Lower leg skin (tissue), 4 donors: ENCODE measurements around the gene ZNF300. TPM values are rescaled to one million over a fixed set of nuclear protein-coding genes. Genes with fewer than 3 reads are reported as not detected.
"Not testable (repeated sequence)": the region's sequence is repeated elsewhere in the genome, so short reads cannot be mapped to it uniquely, and the experiment has no call there.

ENCODE experiments used
- DNase-seq, 2 donors: peaks; one replicate each; pipeline ENCODE4 v3.0.0-alpha.2; 2019; ENCODE audit warnings: low spot score in 2 of 2
- H3K4me3 ChIP-seq: fragments of 200-600 bp; sonication (generic); 2 replicates; pipeline ENCODE4 v1.5.1; 2017; ENCODE audit warnings: mild to moderate bottlenecking, low read depth; ENCODE audit not compliant: poor library complexity, severe bottlenecking
- CTCF ChIP-seq, 3 donors: fragments of 450-650 bp; IDR thresholded peaks; one replicate each; pipeline ENCODE4 v1.5.1; 2016; ENCODE audit warnings: antibody characterized with exemption in 3 of 3, mild to moderate bottlenecking in 3 of 3, moderate library complexity in 2 of 3
- POLR2A ChIP-seq, 2 donors: fragments of 450-650 bp; IDR thresholded peaks; one replicate each; pipeline ENCODE4 v1.6.1; 2016 to 2017; ENCODE audit warnings: antibody characterized with exemption in 2 of 2, mild to moderate bottlenecking in 1 of 2, moderate library complexity in 1 of 2
- WGBS, 2 donors: methylation state at CpG; one replicate each; pipeline ENCODE4 v1.1.5; 2018; 5-methylcytosine and 5-hydroxymethylcytosine counted together
- intact Hi-C: fragments of 100-400 bp; cut with DNase I; formaldehyde crosslinking; loops from one replicate; pipeline ENCODE4 v1.15.0; 2023; ENCODE audit warnings: low total_unique reads
- total RNA-seq, 4 donors: library from RNA; depleted of rRNA; stranded (reverse); fragments of >200 nt; gene quantifications; one replicate each; pipeline ENCODE4 v1.1.0, GENCODE V29; 2016

Gene ZNF300
- total RNA-seq, 4 donors from 2014 or later: 0.80 to 1.8 (median 1.4) TPM

GRCh38 chr5:150851039-150851438, 53.7 kb downstream of the ZNF300 start:
- intact Hi-C loops: no loop called here
- no peak for TF ChIP-seq POLR2A (IDR thresholded peaks at IDR 0.05)
- TF ChIP-seq CTCF (IDR thresholded peaks at IDR 0.05): no peak
- no peak overlapping the region for H3K4me3 ChIP-seq
- DNase-seq: no peak
- WGBS, 2 donors: 67 to 68% methylated on average over 3 of the region's 3 CpGs

DNA sequence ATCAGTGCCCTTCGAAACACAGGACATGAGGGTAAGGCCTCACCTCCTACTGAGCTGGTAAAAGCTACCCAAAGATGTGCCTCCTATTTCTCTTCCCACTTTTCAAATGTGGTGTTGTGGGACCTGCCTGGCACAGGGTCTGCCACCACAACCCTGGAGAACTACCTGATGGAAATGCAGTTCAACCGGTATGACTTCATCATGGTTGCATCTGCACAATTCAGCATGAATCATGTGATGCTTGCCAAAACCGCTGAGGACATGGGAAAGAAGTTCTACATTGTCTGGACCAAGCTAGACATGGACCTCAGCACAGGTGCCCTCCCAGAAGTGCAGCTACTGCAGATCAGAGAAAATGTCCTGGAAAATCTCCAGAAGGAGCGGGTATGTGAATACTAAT, 56.5 kb downstream of the ZNF300 start:
- H3K4me3 ChIP-seq: no peak overlapping the region
- TF ChIP-seq CTCF (IDR thresholded peaks at IDR 0.05) (no peak), POLR2A (IDR thresholded peaks at IDR 0.05) (no peak)
- whole genome bisulfite sequencing, 2 donors: 61 to 68% methylated on average over 4 of the region's 4 CpGs
- DNase-seq: no peak
- intact Hi-C loops: no loop called here

- TF ChIP-seq CTCF (IDR thresholded peaks at IDR 0.05) (no peak), POLR2A (IDR thresholded peaks at IDR 0.05) (no peak)
- DNase-seq: no peak
- intact Hi-C loops: no loop called here
- 43 to 53% methylated on average over 5 of the region's 5 CpGs for WGBS, 2 donors
- H3K4me3 ChIP-seq: no peak overlapping the region
These were observed 57.5 kb downstream of the ZNF300 start for GRCh38 chr5:150847334-150847695.

DNA sequence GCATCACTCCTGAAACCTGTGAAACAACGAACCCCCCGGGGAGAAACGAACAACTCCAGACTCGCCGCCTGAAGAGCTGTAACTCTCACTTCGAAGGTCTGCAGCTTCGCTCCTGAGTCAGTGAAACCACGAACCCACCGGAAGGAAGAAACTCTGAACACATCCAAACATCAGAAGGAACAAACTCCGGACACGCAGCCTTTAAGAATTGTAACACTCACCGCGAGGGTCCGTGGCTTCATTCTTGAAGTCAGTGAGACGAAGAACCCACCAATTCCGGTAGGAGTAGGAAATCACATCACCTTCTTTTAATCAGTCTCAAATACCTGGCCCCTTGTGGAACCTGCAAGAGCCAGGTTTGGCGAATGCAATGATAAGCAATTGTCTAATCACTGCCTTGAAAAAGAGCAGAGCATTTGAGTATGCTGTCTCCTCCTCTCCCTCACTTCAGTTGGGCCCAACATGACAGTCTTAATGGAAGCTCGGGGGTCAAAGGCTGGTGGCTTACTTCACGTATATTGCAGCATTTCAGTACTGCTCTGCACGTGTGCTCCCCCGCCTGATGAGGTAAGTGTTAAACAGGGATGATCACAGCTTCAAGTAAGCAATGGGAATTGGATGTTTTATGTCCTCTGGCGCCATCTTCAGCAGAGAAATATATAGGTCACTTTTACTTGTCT, 58.0 kb downstream of the ZNF300 start:
- WGBS, 2 donors: 52 to 54% methylated on average over 22 of the region's 22 CpGs
- peak in 1 of 3 donors; percentile 19 for TF ChIP-seq CTCF (IDR thresholded peaks at IDR 0.05)
- no peak for TF ChIP-seq POLR2A (IDR thresholded peaks at IDR 0.05)
- peak in 1 of 2 donors; percentile 59 for DNase-seq
- no peak overlapping the region for H3K4me3 ChIP-seq
- intact Hi-C loops: no loop called here

- H3K4me3 ChIP-seq, intact Hi-C loops, DNase-seq: not testable (repeated sequence)
- 70 to 79% methylated on average over 3 of the region's 3 CpGs for WGBS, 2 donors
These were observed 58.5 kb downstream of the ZNF300 start, which contains the start of gene IRGM for GRCh38 chr5:150846308-150846653. TSS of gene IRGM (plus strand) at chr5:150846521. CDS start at chr5:150848124, 1,603 bp downstream.

DNA sequence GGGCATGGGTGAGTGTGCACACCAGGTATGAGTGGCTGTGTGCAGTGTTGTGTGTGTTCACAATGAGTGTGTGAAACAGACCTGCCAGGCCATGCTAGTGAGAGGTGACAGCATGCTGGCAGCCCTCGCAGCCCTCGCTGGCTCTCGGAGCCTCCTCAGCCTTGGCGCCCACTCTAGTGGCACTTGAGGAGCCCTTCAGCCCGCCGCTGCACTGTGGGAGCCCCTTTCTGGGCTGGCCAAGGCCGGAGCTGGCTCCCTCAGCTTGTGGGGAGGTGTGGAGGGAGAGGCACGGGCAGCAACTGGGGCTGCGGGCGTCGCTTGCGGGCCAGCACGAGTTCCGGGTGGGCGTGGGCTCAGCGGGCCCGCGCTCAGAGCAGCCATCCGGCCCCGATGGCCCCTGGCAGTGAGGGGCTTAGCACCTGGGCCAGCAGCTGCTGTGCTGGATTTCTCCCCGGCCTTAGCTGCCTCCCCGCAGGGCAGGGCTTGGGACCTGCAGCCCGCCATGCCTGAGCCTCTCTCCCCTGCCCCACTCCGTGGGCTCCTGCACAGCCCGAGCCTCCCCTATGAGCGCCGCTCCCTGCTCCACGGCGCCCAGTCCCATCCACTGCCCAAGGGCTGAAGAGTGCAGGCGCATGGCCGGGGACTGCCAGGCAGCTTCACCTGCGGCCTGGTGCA, 59.5 kb downstream of the ZNF300 start:
- H3K4me3 ChIP-seq, DNase-seq, intact Hi-C loops: not testable (repeated sequence)
- 94 to 95% methylated on average over 25 to 32 of the region's 32 CpGs for whole genome bisulfite sequencing, 2 donors

Other genes with a start within 250 kb of the ZNF300 start
- under 1 TPM in 1 of 4 donors, not detected in 3; 0.10 TPM for gene MYOZ3, start 243.7 kb downstream of the ZNF300 start, total RNA-seq
- gene RBM22, start 203.9 kb downstream of the ZNF300 start, total RNA-seq: 10 to 100 TPM; 27.6 to 38.6 (median 35.9) TPM
- gene DCTN4, start 146.0 kb downstream of the ZNF300 start, total RNA-seq: 10 to 100 TPM; 50.1 to 73.1 (median 57.5) TPM
- gene SMIM3, start 126.2 kb downstream of the ZNF300 start, total RNA-seq: 10 to 100 TPM in 2 of 4 donors, 1 to 10 TPM in 2; 6.2 to 17.6 (median 9.2) TPM
- gene IRGM, start 58.5 kb downstream of the ZNF300 start, total RNA-seq: under 1 TPM in 1 of 4 donors, not detected in 3; 0.19 TPM
- gene GPX3, start 115.6 kb upstream of the ZNF300 start, total RNA-seq: 100 to 1,000 TPM; 399 to 695 (median 446) TPM
- 100 to 1,000 TPM in 1 of 4 donors, 10 to 100 TPM in 3; 91.2 to 123 (median 98.1) TPM for gene TNIP1, start 176.1 kb upstream of the ZNF300 start, total RNA-seq